ENCODE results near the gene CD59. TPM values are rescaled to one million over a fixed set of nuclear protein-coding genes. Genes with fewer than 3 reads are reported as not detected.

The CD59 gene
- total and polyA plus RNA-seq, 2 of the 4 experiments (the other 2 are of a cell fraction), result 765 to 1,140 TPM

DNA sequence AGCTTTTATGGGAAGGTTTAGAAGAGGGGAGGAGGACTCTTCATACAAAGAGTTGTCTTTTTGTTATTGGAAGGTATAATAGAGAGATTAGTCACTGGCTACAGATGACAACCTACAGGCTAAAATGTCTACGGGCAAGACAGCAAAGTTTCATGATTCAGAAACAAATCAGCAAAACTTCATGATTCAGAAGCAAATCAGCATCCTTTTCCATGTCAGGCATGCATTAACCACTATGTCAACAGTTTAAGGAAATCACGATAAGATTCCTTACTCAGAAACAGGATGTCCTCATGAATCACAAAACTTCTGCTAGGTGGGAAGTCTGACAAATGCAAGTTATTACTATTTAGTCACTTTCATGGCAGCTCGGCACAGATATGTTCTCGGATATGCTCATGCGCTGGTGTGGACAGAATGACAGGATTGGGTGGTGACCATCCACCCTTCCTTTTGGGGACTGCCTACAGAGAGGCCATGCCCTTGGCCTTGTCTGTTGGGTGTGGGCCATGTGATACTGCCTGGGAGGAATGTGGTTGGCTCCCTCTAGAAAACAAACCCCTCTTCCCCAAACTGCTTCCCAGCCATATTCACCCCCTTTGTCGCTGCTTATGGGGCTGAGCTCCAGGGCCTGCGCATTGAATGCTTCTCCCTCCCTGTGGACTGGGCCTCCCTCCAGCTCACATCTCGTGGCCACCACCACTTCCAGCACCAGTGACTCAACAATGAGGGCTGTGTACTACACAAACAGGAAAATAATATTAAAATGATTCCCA lies 45.7 kb downstream of the CD59 start (continued):
- TF ChIP-seq, protein P1, sequence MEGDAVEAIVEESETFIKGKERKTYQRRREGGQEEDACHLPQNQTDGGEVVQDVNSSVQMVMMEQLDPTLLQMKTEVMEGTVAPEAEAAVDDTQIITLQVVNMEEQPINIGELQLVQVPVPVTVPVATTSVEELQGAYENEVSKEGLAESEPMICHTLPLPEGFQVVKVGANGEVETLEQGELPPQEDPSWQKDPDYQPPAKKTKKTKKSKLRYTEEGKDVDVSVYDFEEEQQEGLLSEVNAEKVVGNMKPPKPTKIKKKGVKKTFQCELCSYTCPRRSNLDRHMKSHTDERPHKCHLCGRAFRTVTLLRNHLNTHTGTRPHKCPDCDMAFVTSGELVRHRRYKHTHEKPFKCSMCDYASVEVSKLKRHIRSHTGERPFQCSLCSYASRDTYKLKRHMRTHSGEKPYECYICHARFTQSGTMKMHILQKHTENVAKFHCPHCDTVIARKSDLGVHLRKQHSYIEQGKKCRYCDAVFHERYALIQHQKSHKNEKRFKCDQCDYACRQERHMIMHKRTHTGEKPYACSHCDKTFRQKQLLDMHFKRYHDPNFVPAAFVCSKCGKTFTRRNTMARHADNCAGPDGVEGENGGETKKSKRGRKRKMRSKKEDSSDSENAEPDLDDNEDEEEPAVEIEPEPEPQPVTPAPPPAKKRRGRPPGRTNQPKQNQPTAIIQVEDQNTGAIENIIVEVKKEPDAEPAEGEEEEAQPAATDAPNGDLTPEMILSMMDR (conservative IDR thresholded peaks at IDR 0.05; ENCODE audit: low read depth, low read length), result no peak

DNA sequence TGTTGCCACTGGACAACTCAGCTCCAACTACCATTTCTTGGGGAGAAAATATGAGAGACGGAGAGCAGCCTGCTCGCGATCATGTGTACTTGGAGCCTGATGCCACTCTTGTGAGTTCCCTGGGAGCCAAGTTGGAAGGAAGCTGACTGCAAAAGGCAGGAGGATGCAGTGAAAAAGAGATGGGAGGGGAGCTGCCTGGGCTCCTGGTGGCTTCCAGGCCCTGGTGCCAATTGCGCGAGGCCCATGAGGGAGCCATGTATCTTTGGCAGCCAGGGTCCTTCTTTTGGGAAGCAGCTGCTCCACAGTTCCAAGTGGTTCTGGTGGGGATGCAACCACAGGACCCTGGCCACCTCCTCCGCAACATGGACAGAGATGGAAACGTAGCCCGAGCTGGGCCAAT lies 46.7 kb downstream of the CD59 start:
- H3K4me3 ChIP-seq (ENCODE audit: insufficient read depth, low read depth, low read length), result no peak overlapping the region
- dilution Hi-C loops (cut with HindIII; ENCODE audit: low sequenced_read_pairs, unreplicated experiment) (no loop called here), in situ Hi-C loops (cut with MboI; ENCODE audit: low sequenced_read_pairs) (loop anchor here (5.0 kb wide), 2 partner anchors 142 to 327 kb away; no protein-coding TSS in a partner anchor)

More for the DNA sequence above, 46.7 kb downstream of the CD59 start:
- H2BK5ac ChIP-seq (ENCODE audit: low read depth, low read length, poor library complexity, severe bottlenecking), result peak overlapping the region; percentile 96
- intact Hi-C loops (cut with micrococcal nuclease), result loop anchor here (2.0 kb wide), 1 partner anchor 139 kb away; no protein-coding TSS in a partner anchor
- H4K91ac ChIP-seq (ENCODE audit: insufficient read depth, low read depth, low read length), result peak overlapping the region; percentile 98
- H2BK120ac ChIP-seq (ENCODE audit: low read depth, low read length), result peak overlapping the region; percentile 98
- H3K9ac ChIP-seq (ENCODE audit: low read depth, low read length), result no peak overlapping the region; the same call in 1 of the 2 replicates
- H3K36me3 ChIP-seq (ENCODE audit: control insufficient read depth, insufficient read depth, low read length), result no peaks in the 10 kb centered on the region
- POLR2A ChIA-PET (ENCODE audit: unreplicated experiment), result interaction anchor here (1.0 kb wide), 1 partner anchor 53 kb away, joined by 3 read pairs; no protein-coding TSS in a partner anchor
- peak overlapping the region; percentile 95 for H3K14ac ChIP-seq (replicated peaks; ENCODE audit: low read depth, low read length)
- H3K4me2 ChIP-seq (ENCODE audit: low read depth, low read length), result no peak overlapping the region; the same call in 1 of the 2 replicates
- peak overlapping the region; percentile 96 for H2BK20ac ChIP-seq (ENCODE audit: low read depth, low read length)
- peaks cover 37% of the 10 kb centered on the region for H3K9me1 ChIP-seq (ENCODE audit: insufficient read depth, low read length)
- peak overlapping the region; percentile 71 to 94 for H4K8ac ChIP-seq (ENCODE audit: low read depth in 2 of 2, low read length in 2 of 2)
- H2AFZ ChIP-seq (replicated peaks; ENCODE audit: low read length, poor library complexity), result peak overlapping the region; percentile 24
- peak overlapping the region; percentile 88 for H3K23ac ChIP-seq (ENCODE audit: low read depth, low read length)
- peak overlapping the region; percentile 89 for H2AK9ac ChIP-seq (replicated peaks; ENCODE audit: low read depth, low read length, poor library complexity)
- DNase-seq, result no peak
- no peaks in the 10 kb centered on the region for H3K9me3 ChIP-seq (ENCODE audit: control insufficient read depth, insufficient read depth, low read length)
- peak overlapping the region; percentile 65 for H4K5ac ChIP-seq (ENCODE audit: low read depth, low read length)
- peak overlapping the region; percentile 98 for H3K4ac ChIP-seq (ENCODE audit: low read depth, low read length)
- H3K18ac ChIP-seq (ENCODE audit: low read depth, low read length), result peak overlapping the region; percentile 84
- peak overlapping the region; percentile 95 for H3K56ac ChIP-seq (ENCODE audit: extremely low read depth, insufficient read depth, low read length)
- peak overlapping the region; percentile 82 for H3K27ac ChIP-seq (ENCODE audit: insufficient read depth, low read length)
- no peak for ATAC-seq (ENCODE audit: low read depth)
- peak overlapping the region; percentile 67; the same call in 2 of the 3 replicates for H2BK15ac ChIP-seq (ENCODE audit: low read depth, low read length)
- peak overlapping the region; percentile 99 for H2AK5ac ChIP-seq (ENCODE audit: low read depth, low read length)
- H3K4me1 ChIP-seq (ENCODE audit: control insufficient read depth, insufficient read depth, low read length), result peaks cover 33% of the 10 kb centered on the region
- 100% methylated on average over 2 of the region's 8 CpGs; no CpG with 5 or more reads in 1 of the 2 experiments for WGBS, 2 experiments (ENCODE audit: extremely low coverage in 2 of 2, insufficient read length in 1 of 2)
- TF ChIP-seq, protein P2, sequence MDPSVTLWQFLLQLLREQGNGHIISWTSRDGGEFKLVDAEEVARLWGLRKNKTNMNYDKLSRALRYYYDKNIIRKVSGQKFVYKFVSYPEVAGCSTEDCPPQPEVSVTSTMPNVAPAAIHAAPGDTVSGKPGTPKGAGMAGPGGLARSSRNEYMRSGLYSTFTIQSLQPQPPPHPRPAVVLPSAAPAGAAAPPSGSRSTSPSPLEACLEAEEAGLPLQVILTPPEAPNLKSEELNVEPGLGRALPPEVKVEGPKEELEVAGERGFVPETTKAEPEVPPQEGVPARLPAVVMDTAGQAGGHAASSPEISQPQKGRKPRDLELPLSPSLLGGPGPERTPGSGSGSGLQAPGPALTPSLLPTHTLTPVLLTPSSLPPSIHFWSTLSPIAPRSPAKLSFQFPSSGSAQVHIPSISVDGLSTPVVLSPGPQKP (IDR thresholded peaks at IDR 0.05; ENCODE audit: borderline replicate concordance, low read depth, low read length), result no peak
- TF ChIP-seq MAFK (IDR thresholded peaks at IDR 0.05; ENCODE audit: low read depth, low read length), result no peak
- no TSS peak for BruUV-seq (replicated peaks)
- H4K20me1 ChIP-seq (ENCODE audit: insufficient read depth, low read length), result no peaks in the 10 kb centered on the region; the same call in 1 of the 2 replicates
- peaks cover 0 to 34% of the 10 kb centered on the region in 2 experiments; a peak in 3 of 4 replicates for H3K79me1 ChIP-seq (ENCODE audit: low read depth in 1 of 2, low read length in 2 of 2)
- no peaks in the 10 kb centered on the region for H3K27me3 ChIP-seq (ENCODE audit: control insufficient read depth, insufficient read depth, low read length)
- CTCF ChIA-PET, result interaction anchor here (0.5 to 1.7 kb wide), 4 partner anchors 26 to 524 kb away, joined by 3 to 6 read pairs (median 5); no protein-coding TSS in a partner anchor
